HG03196 (cell line): ENCODE results near the gene CNTN4.
A peak's percentile ranks its signal among the peaks of the same experiment; 100 is the strongest.

Experiments used
- ATAC-seq: cut with Tn5 transposase; IDR thresholded peaks from one replicate; pipeline ENCODE4 v1.9.1; 2021; ENCODE audit not compliant: unreplicated experiment

CNTN4 gene

GRCh38 chr3:2849092-2849491, 750.4 kb downstream of the CNTN4 start:
- no peak for ATAC-seq

GRCh38 chr3:2850701-2851100, 752.0 kb downstream of the CNTN4 start:
- no peak for ATAC-seq

- ATAC-seq, result no peak
Measured at GRCh38 chr3:2851361-2851760, 752.7 kb downstream of the CNTN4 start.

GRCh38 chr3:2851835-2852234, 753.2 kb downstream of the CNTN4 start:
- ATAC-seq, result no peak

- ATAC-seq, result no peak
Measured at GRCh38 chr3:2853651-2854050, 755.0 kb downstream of the CNTN4 start.

GRCh38 chr3:2856138-2857133, 757.8 kb downstream of the CNTN4 start:
- no peak for ATAC-seq

- ATAC-seq, result peak; percentile 46
Measured at GRCh38 chr3:2860626-2861025, 762.0 kb downstream of the CNTN4 start.

- no peak for ATAC-seq
Measured at GRCh38 chr3:2861120-2861519, 762.5 kb downstream of the CNTN4 start.

- peak; percentile 42 for ATAC-seq
Measured at GRCh38 chr3:2861920-2862319, 763.3 kb downstream of the CNTN4 start.

- no peak for ATAC-seq
Measured at GRCh38 chr3:2862366-2862765, 763.7 kb downstream of the CNTN4 start.

GRCh38 chr3:2863127-2863526, 764.5 kb downstream of the CNTN4 start:
- ATAC-seq, result no peak

- no peak for ATAC-seq
Measured at GRCh38 chr3:2869905-2870304, 771.2 kb downstream of the CNTN4 start.

- ATAC-seq, result peak; percentile 52
Measured at GRCh38 chr3:2870724-2871333, 772.2 kb downstream of the CNTN4 start.

GRCh38 chr3:2872884-2873283, 774.2 kb downstream of the CNTN4 start:
- no peak for ATAC-seq

GRCh38 chr3:2873986-2874385, 775.3 kb downstream of the CNTN4 start:
- no peak for ATAC-seq

GRCh38 chr3:2875699-2876098, 777.0 kb downstream of the CNTN4 start:
- ATAC-seq, result no peak

- ATAC-seq, result no peak
Measured at GRCh38 chr3:2876362-2876761, 777.7 kb downstream of the CNTN4 start.

GRCh38 chr3:2879023-2879422, 780.4 kb downstream of the CNTN4 start:
- no peak for ATAC-seq

- no peak for ATAC-seq
Measured at GRCh38 chr3:2879587-2879986, 780.9 kb downstream of the CNTN4 start.

GRCh38 chr3:2880218-2880756, 781.6 kb downstream of the CNTN4 start:
- no peak for ATAC-seq

- ATAC-seq, result no peak
Measured at GRCh38 chr3:2883283-2883682, 784.6 kb downstream of the CNTN4 start.

- no peak for ATAC-seq
Measured at GRCh38 chr3:2888592-2888991, 789.9 kb downstream of the CNTN4 start.
